ENCODE data around the gene KCNK2.

The KCNK2 gene

DNA sequence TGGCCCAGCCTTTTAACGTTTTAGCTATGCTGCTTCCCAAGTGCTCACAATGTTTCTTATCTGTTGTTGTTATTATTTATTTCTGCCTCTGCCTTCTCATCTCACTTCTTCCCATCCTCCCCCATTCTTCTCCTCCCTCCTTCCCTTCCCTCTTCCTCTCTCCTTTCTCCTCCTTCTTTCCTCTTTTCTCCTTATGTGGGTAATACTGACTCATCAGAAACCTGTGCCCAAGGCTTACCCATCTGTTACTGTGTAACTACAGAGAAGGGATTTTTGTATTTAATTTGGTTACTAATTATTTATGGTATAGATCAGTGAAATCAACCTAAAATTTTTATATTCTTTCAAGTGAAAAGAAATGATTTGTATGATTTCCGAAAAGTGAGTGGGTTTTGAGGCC lies 120.3 kb downstream of the KCNK2 start:
- TF ChIP-seq, protein P1, sequence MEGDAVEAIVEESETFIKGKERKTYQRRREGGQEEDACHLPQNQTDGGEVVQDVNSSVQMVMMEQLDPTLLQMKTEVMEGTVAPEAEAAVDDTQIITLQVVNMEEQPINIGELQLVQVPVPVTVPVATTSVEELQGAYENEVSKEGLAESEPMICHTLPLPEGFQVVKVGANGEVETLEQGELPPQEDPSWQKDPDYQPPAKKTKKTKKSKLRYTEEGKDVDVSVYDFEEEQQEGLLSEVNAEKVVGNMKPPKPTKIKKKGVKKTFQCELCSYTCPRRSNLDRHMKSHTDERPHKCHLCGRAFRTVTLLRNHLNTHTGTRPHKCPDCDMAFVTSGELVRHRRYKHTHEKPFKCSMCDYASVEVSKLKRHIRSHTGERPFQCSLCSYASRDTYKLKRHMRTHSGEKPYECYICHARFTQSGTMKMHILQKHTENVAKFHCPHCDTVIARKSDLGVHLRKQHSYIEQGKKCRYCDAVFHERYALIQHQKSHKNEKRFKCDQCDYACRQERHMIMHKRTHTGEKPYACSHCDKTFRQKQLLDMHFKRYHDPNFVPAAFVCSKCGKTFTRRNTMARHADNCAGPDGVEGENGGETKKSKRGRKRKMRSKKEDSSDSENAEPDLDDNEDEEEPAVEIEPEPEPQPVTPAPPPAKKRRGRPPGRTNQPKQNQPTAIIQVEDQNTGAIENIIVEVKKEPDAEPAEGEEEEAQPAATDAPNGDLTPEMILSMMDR (IDR thresholded peaks at IDR 0.05; ENCODE audit: low read depth, low read length) = no peak
- no peak overlapping the region for H3K4me3 ChIP-seq (ENCODE audit: low read depth, low read length)

DNA sequence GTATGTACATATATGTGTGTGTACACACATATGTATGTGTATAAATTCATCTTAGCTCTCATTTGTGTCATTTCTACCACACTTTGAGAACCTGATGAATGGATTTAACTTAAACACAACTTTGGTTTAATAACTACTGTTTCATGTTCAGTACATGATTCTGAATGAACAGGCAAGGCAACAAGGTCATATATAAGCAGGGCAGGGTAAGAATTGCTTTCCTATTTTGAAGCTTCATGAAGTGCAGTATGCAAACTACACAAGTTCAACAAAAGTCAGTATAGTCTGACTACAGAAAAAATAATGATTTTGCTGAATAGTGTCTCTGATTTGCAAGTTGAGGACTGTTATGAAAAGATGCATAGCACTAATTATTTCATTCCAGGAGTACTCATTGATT lies 127.6 kb downstream of the KCNK2 start:
- H3K4me3 ChIP-seq (ENCODE audit: low read depth, low read length) = no peak overlapping the region
- TF ChIP-seq, protein P1 (IDR thresholded peaks at IDR 0.05; ENCODE audit: low read depth, low read length) = no peak

- TF ChIP-seq, protein P1 (IDR thresholded peaks at IDR 0.05; ENCODE audit: low read depth, low read length) = no peak
- no peak overlapping the region for H3K4me3 ChIP-seq (ENCODE audit: low read depth, low read length)
These were observed 133.3 kb downstream of the KCNK2 start for GRCh38 chr1:215215846-215216245.

DNA sequence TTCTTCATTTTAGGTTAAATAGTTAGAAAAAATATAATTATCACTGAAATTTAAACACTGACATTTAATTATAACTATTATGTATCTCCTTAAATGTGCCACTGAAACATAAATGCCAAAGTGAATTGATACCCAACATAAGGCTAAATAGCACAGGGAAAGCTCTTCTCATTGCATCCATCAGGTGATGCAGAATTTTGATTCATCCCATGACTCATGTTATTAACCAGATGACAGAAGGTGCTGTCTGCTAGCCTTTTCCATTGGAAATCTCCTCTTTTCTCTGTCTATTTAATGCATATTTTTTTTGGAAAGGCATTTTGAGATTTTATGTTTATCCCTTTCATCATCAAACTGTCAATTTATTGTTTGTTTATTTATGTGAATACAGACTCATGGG lies 136.8 kb downstream of the KCNK2 start:
- TF ChIP-seq, protein P1 (IDR thresholded peaks at IDR 0.05; ENCODE audit: low read depth, low read length) = no peak

DNA sequence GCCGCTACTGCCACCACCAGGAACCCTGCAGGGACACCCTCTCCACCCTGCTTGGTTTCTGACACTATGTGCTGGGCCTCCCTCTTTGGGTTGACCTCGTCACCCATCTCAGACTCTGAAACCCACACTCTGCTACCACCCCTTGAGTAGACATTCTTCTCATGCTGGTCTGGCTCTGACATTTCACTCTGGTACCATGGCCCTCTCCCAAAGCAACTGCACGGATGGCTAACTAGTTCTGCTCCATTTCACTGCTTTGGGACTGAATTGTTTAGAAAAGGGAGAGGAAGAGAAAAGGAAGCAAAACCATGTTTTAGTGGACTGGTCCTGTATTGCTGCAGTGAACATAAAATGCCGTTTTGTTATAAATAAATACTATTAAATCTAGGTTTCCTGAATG lies 137.8 kb downstream of the KCNK2 start:
- no peak overlapping the region for H3K4me3 ChIP-seq (ENCODE audit: low read depth, low read length)
- TF ChIP-seq, protein P1 (IDR thresholded peaks at IDR 0.05; ENCODE audit: low read depth, low read length) = no peak

More for the DNA sequence above, 136.8 kb downstream of the KCNK2 start:
- H3K4me3 ChIP-seq (ENCODE audit: low read depth, low read length) = no peak overlapping the region

DNA sequence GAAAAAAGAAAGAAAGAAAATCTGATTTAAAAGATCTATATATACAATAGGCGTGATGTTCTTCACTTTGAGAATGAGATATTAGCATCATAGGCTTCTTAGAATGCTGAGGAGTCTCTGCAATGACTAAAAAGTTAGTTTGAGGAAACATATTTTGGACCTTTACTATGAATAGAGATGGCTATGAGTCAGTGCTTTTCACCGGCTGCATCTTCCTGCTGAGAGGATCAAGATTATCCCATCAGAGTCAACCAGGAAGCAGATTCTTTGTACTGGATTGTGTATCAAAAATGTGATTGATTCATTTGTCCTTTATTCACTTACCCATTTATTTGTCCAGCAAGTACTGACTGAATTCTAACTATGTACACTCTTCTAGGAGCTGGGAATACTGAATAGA lies 144.2 kb downstream of the KCNK2 start:
- no peak overlapping the region for H3K4me3 ChIP-seq (ENCODE audit: low read depth, low read length)
- TF ChIP-seq, protein P1 (IDR thresholded peaks at IDR 0.05; ENCODE audit: low read depth, low read length) = no peak

GRCh38 chr1:215228193-215228592 lies 145.7 kb downstream of the KCNK2 start:
- H3K4me3 ChIP-seq (ENCODE audit: low read depth, low read length) = no peak overlapping the region
- TF ChIP-seq, protein P1 (IDR thresholded peaks at IDR 0.05; ENCODE audit: low read depth, low read length) = no peak

All from WI38 (cell line).